GM18508 (cell line): ENCODE data around the gene MYL6B.
"Not testable (repeated sequence)": the region's sequence is repeated elsewhere in the genome, so short reads cannot be mapped to it uniquely, and the experiment has no call there.

Source experiments
- ATAC-seq: cut with Tn5 transposase; IDR thresholded peaks from one replicate; pipeline ENCODE4 v1.9.1; 2021; ENCODE audit warnings: moderate number of reproducible peaks; ENCODE audit not compliant: insufficient read depth, unreplicated experiment

The MYL6B gene

GRCh38 chr12:56163533-56164344 is 11.4 kb downstream of the MYL6B start:
- ATAC-seq, result no peak

- no peak for ATAC-seq
Observed at GRCh38 chr12:56164345-56164729, 11.9 kb downstream of the MYL6B start.

- ATAC-seq, result no peak
Observed at GRCh38 chr12:56165369-56165768, 13.0 kb downstream of the MYL6B start.

GRCh38 chr12:56169229-56169759 is 16.9 kb downstream of the MYL6B start:
- no peak for ATAC-seq

- ATAC-seq, result no peak
Observed at GRCh38 chr12:56172839-56173238, 20.5 kb downstream of the MYL6B start.

DNA sequence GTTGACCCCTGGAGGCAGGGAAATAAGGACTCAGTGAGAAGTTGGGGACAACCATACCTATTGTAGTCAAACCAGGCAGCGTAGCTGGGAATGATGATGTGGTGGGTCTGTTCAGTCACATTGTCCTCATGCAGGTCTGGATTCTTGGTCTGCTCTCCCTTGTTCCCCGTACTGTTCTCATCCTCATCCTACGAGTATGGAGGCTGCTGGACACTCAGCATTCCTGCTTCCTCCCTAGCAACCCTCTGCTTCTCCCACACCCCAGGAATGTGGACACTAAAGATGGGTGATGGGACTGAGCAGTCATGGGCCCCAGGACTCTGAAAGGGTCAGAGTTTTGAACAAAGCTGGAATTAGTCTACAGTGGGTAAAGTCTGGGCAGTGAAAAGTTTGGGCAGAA is 26.0 kb downstream of the MYL6B start:
- no peak for ATAC-seq

DNA sequence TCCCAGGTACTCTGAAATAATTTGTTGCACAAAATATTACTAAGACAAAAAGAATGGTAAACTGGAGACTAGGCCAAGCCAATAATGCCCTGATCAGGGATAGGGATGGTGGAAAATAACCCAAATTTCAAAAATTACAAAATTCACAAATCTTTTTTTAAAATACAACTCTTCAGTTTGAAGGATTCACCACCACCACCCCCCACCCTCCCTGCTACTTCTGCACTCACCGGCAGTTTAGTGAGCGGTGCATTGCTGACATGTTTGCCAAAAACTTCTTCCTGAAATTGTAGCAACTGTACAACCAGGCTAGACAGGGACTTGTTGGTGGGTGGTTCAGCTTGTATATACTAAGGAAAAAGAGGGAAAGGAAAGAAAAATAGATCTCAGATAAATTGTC is 34.6 kb downstream of the MYL6B start:
- ATAC-seq, result no peak

DNA sequence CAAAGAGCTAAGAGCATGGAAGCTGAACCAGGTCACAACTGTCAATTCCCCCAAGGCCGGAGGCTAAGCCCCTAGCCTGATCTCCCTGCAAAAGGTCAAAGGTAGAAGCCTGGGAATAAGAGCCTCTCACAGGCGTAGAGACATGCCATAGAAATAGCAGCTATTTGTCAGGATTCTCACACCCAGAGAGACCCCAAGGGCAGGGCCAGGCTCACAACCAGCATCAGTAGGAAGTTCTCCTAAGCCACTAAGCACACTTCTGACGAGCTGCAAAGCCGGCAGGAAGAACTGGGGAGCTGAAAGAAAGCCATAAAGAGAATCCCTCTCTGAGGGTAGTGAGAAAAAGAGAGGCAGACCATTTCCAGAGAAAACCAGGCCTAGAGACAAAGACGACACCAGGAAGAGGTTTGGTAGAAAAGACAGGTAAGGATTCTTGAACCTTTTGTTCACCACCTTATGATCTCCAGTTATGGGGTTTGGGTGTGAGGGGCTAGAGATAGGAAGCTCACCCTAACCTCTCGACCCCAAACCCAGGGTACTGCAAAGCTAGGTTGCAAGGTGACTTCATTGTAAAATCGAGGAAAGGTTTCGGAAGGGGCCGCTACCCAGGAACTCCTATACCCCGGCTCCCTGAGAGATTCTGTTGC is 35.9 kb downstream of the MYL6B start:
- no peak for ATAC-seq

- no peak for ATAC-seq
Observed at GRCh38 chr12:56188778-56189098, 36.4 kb downstream of the MYL6B start.

DNA sequence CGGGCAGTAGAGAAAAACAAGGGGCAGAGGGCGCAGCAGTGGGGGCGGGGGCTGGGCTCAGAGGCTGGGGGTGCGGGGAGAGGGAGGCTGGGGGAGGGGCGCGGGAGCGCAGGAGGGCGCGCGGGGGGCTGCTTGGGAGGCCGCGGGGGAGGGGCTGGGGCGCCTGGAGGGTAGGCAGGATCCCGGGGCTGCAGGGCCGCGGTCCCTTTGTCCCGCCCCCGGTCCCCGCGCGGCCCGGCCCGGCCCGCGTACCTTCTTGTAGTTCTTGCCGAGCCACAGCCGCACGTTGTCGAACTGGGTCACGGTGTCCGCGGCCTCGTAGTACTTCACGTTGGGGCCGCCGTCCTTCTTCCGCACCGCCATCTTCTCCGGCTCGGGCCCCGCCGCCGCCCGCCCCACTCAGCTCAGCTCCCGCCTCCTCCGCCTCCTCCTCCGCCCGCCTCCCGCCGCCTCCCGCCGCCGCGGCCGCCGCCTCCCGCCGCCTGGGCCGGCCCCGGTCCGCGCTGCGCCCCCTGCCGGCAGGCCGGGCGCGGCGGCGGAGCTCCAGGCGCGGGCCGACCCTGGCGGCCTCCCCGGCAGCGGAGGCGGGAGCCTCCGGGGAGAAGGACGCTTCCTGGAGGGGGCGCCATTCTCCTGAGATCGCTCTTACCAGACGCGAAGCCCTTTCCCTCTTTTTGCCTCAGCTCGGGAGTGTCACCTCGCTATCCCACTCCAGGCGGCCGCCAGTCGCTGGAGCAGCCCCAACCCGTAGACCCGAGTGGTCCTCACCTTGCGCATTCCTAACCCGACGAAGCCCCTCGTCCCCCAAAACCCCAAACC is 36.9 kb downstream of the MYL6B start, which contains the start of gene SMARCC2:
Gene SMARCC2 (minus strand): TSS at position 385 of the 819 bp plus-strand sequence. CDS start 22 bp downstream, at position 363.
- no peak for ATAC-seq

DNA sequence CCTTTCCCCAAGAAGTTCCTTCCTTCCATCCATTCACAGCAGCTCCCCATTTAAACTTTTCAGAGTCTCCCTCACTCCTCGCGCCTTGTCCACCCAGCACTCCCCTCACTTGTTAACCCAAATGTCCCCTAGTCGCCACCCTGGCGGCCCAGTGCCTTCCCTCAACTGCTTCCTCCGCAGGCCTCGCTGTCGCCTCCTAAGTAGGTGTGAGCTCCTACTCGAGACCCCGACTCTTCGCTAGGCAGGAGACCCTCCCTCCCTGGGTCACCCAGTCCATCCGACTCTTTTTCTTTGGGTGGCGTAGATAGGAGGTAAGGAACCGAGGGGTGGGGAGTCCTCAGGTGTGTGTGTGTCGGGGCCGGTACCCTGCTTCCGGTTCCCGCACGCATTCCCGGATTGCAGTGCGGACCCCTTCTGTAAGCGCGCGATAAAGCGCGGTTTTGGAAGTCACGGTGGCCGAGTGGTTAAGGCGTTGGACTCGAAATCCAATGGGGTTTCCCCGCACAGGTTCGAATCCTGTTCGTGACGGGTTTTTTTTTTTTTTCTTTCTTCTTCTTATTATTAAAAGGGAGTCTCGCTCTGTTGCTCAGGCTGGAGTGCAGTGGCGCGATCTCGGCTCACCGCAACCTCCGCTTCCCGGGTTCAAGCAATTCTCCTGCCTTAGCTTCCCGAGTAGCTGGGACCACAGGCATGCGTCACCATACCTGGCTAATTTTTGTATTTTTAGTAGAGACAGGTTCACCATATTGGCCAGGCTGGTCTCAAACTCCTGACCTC is 37.7 kb downstream of the MYL6B start:
- no peak for ATAC-seq

- ATAC-seq, result no peak
Observed at GRCh38 chr12:56190695-56191155, 38.3 kb downstream of the MYL6B start.

DNA sequence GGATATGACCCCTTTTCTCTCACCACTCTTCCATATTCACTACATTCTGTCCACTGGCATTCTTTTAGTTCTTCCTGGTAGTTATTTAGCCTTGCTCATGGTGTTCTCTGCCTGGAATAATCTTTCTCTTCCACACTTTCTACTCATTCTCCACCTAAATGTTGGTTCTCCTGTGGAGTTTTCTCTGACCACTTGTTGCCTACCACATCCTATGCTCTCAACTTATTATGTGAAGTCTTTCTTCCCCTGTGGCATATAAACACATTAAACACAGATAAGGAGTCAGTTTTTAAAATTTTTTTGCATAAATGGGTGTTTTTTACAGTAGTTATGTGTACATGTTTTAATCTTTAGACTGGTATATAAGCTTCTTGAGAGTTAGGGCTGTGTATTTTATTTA is 40.2 kb downstream of the MYL6B start:
- ATAC-seq, result no peak

DNA sequence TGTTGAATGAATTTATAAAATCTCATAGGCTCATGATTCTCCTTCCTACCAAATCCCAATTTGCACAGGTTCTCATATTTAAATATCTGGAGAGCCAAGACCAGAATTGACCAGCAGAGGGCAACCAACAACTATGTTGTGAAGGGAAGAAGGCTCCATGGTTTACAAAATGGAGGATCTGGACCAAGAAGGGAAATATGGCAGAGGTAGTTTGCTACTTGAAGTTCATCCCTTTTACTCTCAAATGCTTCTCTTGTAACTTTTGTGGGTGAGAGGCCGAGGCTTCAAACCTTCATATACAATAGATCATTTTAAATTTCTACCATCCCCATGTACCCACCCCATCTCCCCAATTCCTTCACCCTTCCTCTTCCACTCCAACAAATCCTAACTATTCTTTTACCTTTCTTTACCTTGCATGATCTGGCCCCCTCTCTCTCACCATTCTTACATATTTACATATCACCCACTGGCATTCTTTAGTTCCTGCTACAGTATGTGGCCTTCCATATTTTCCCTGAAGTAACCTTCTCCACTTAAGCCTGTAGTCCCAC is 40.7 kb downstream of the MYL6B start:
- ATAC-seq, result no peak

GRCh38 chr12:56196818-56197550 is 44.6 kb downstream of the MYL6B start:
- ATAC-seq, result not testable (repeated sequence)

DNA sequence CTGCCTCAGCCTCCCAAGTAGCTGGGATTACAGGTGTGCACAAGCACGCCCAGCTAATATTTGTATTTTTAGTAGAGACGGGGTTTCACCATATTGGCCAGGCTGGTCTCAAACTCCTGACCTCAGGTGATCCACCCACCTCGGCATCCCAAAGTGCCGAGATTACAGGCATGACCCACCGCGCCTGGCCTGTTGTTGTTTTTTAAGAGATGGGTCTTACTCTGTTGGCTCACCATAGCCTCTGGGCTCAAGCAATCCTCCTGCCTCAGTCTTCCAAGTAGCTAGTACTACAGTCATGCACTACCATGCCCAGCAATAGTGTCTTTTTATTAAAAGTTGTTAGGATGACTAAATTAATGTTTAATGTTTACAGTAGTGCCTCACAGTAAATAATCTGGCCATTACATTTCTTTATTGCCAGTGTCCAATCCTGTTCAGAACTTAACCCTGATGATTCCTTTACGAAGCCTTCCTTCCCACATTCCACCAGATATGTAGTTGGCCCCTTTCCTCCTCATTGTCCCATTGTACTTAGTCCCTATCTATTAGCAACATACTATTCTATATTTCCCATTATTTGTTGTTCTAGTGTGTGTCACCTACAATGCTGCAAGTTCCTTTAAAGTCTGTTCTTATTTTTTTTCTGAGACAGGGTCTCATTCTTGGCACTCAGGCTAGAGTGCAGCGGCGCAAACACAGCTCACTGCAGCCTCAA is 45.7 kb downstream of the MYL6B start:
- no peak for ATAC-seq

DNA sequence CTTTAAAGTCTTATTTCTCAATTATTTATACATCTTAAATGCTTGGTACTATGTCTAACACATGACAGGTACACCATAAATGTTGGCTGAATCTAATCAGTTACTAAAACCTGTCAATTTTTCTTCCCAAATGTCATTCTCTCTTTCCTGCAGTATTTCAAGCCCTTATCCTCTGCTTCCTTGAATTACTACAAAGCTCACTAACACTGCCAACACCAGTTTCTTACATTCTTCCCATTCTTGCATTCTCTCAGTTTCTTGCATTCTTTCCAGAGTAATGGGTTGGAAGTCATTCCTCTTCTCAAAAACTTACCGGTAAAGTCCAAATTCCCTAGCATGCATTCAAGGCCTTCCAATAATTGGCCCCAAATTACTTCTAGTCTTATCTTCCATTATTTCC is 46.4 kb downstream of the MYL6B start:
- no peak for ATAC-seq

- no peak for ATAC-seq
Observed at GRCh38 chr12:56202366-56202765, 50.0 kb downstream of the MYL6B start.
